ENCODE data around the gene HSD17B1. TPM values are rescaled to one million over a fixed set of nuclear protein-coding genes. Genes with fewer than 3 reads are reported as not detected.
"Not testable (repeated sequence)": the region's sequence is repeated elsewhere in the genome, so short reads cannot be mapped to it uniquely, and the experiment has no call there.

The HSD17B1 gene
- total RNA-seq, 1 donor from 2014 or later: 1.4 TPM

DNA sequence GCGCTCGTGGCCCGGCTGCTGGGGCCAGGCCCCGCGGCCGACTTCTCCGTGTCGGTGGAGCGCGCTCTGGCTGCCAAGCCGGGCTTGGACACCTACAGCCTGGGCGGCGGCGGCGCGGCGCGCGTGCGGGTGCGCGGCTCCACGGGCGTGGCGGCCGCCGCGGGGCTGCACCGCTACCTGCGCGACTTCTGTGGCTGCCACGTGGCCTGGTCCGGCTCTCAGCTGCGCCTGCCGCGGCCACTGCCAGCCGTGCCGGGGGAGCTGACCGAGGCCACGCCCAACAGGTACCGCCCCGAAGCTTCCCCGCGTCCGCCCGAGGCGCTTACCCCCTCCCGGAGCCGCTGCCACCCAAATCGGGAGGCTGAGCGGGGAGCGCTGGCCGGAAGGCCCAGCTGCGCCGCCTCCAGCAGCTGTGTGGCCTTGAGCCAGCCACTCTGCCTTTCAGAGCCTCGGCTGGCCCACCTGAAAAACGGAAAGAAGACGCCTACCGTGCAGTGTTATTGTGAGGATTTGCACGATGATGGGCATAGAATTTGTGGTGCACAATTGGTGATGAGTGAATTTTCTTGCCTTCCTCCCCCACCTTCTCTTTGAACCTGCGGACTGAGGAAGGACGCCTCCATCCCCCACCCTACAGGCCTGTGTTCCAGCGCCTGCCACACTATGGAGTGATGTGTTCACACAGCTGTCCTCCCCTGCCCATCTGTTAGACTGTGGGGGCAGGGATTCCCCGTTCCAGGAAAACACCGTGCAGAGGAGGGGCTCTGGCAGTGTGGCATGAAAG lies 16.2 kb upstream of the HSD17B1 start:
- TF ChIP-seq, protein P1, sequence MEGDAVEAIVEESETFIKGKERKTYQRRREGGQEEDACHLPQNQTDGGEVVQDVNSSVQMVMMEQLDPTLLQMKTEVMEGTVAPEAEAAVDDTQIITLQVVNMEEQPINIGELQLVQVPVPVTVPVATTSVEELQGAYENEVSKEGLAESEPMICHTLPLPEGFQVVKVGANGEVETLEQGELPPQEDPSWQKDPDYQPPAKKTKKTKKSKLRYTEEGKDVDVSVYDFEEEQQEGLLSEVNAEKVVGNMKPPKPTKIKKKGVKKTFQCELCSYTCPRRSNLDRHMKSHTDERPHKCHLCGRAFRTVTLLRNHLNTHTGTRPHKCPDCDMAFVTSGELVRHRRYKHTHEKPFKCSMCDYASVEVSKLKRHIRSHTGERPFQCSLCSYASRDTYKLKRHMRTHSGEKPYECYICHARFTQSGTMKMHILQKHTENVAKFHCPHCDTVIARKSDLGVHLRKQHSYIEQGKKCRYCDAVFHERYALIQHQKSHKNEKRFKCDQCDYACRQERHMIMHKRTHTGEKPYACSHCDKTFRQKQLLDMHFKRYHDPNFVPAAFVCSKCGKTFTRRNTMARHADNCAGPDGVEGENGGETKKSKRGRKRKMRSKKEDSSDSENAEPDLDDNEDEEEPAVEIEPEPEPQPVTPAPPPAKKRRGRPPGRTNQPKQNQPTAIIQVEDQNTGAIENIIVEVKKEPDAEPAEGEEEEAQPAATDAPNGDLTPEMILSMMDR (IDR thresholded peaks at IDR 0.05): no peak
- Mint-ChIP-seq H3K27me3 (ENCODE audit: unreplicated experiment) (no peaks in the 10 kb centered on the region), H3K4me1 (ENCODE audit: unreplicated experiment) (peaks cover 39% of the 10 kb centered on the region), H3K4me3 (ENCODE audit: unreplicated experiment) (peak overlapping the region; percentile 85), H3K9me3 (ENCODE audit: unreplicated experiment) (no peaks in the 10 kb centered on the region), H3K36me3 (ENCODE audit: unreplicated experiment) (peaks cover 10% of the 10 kb centered on the region), H3K27ac (ENCODE audit: unreplicated experiment) (peak overlapping the region; percentile 78)
- DNase-seq (ENCODE audit: extremely low spot score, unreplicated experiment): peak; percentile 91

DNA sequence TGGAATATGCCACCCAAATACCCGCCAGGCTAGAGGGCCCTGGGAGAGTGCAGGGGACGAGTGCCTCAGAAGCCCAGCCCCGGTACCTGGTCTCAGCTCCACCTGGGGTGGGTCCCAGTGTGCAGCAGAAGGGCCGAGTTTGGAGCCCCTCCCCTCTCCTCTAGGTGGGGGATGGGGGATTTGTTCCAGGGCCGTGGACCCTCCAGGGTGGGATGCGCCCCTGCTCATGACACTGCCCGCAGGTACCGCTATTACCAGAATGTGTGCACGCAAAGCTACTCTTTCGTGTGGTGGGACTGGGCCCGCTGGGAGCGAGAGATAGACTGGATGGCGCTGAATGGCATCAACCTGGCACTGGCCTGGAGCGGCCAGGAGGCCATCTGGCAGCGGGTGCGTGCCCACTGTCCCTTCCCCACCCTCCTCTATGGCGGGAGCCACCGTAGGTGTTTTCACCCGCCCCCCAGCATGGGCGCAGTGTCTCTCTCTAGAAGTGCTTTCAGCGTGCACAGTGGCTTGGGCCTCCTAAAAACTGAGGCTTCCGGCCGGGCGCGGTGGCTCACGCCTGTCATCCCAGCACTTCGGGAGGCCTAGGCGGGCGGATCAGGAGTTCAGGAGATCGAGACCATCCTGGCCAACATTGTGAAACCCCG lies 15.4 kb upstream of the HSD17B1 start:
- DNase-seq (ENCODE audit: extremely low spot score, unreplicated experiment): no peak
- peak overlapping the region; percentile 78 for H3K27ac Mint-ChIP-seq (ENCODE audit: unreplicated experiment)
- H3K36me3 Mint-ChIP-seq (ENCODE audit: unreplicated experiment): peaks cover 10% of the 10 kb centered on the region
- H3K27me3 Mint-ChIP-seq (ENCODE audit: unreplicated experiment): no peaks in the 10 kb centered on the region
- H3K4me1 Mint-ChIP-seq (ENCODE audit: unreplicated experiment): peaks cover 34% of the 10 kb centered on the region
- H3K9me3 Mint-ChIP-seq (ENCODE audit: unreplicated experiment): no peaks in the 10 kb centered on the region
- TF ChIP-seq, protein P1 (IDR thresholded peaks at IDR 0.05): no peak
- H3K4me3 Mint-ChIP-seq (ENCODE audit: unreplicated experiment): peak overlapping the region; percentile 85

DNA sequence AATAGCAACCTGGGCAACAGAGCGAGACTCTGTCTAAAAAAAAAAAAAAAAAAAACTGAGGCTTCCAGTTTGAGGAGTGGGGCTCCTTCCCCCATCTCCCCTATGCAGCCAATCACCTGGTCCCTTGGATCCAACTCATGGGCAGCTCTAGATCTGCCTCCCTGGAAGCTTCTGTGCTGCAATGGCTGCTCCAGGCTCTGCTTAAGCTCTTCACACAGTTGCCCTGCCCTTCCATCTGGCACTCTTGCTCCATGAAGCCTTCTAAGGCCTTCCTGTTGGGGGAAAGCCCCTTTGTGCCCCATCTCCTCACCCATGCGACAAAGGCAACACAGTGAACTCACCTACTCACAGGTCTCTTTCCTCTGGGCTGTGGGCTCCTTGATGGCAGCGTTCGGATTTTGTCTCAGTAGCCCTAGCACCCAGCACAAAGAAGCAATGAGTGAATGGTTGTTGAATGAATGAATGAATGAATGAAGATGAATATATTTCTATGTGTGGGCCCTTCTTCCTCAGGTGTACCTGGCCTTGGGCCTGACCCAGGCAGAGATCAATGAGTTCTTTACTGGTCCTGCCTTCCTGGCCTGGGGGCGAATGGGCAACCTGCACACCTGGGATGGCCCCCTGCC lies 14.8 kb upstream of the HSD17B1 start:
- no peak for DNase-seq (ENCODE audit: extremely low spot score, unreplicated experiment)
- peaks cover 34% of the 10 kb centered on the region for H3K4me1 Mint-ChIP-seq (ENCODE audit: unreplicated experiment)
- TF ChIP-seq, protein P1 (IDR thresholded peaks at IDR 0.05): no peak
- H3K4me3 Mint-ChIP-seq (ENCODE audit: unreplicated experiment): peak overlapping the region; percentile 85
- H3K36me3 Mint-ChIP-seq (ENCODE audit: unreplicated experiment): peaks cover 12% of the 10 kb centered on the region
- H3K27ac Mint-ChIP-seq (ENCODE audit: unreplicated experiment): peak overlapping the region; percentile 71
- no peaks in the 10 kb centered on the region for H3K27me3 Mint-ChIP-seq (ENCODE audit: unreplicated experiment)
- H3K9me3 Mint-ChIP-seq (ENCODE audit: unreplicated experiment): no peaks in the 10 kb centered on the region

DNA sequence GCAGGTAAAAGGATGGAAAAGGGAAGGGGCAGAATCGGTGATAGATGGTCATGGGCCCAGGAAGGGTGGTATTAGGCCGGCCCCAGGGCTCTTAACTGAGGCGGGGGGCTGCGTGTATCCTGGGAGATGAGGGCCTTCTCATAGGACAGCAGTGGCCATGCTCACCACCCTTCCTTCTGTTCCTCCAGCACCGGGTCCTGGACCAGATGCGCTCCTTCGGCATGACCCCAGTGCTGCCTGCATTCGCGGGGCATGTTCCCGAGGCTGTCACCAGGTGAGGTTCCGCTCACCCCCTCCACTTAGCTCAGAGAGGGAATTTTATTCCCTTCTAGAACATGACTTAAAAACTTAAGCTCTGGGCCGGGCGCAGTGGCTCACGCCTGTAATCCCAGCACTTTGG lies 14.2 kb upstream of the HSD17B1 start:
- H3K27ac Mint-ChIP-seq (ENCODE audit: unreplicated experiment): peak overlapping the region; percentile 71
- H3K9me3 Mint-ChIP-seq (ENCODE audit: unreplicated experiment): no peaks in the 10 kb centered on the region
- TF ChIP-seq, protein P1 (IDR thresholded peaks at IDR 0.05): no peak
- peaks cover 32% of the 10 kb centered on the region for H3K4me1 Mint-ChIP-seq (ENCODE audit: unreplicated experiment)
- H3K27me3 Mint-ChIP-seq (ENCODE audit: unreplicated experiment): no peaks in the 10 kb centered on the region
- no peak for DNase-seq (ENCODE audit: extremely low spot score, unreplicated experiment)
- peak overlapping the region; percentile 85 for H3K4me3 Mint-ChIP-seq (ENCODE audit: unreplicated experiment)
- peaks cover 15% of the 10 kb centered on the region for H3K36me3 Mint-ChIP-seq (ENCODE audit: unreplicated experiment)

DNA sequence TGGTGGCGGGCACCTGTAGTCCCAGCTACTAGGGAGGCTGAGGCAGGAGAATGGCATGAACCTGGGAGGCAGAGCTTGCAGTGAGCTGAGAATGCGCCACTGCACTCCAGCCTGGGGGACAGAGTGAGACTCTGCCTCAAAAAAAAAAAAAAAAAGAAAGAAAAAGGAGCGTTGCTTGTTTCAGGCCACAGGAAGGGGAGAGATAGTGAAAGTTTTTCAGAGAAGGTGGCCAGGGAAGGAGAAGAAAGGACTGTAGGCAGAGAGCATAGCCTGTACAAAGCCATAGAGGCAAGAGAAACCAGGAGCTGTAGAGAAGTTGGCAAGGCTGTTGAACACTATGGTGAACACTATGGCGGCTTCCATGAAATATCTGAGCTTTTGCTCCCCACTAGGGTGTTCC lies 12.2 kb upstream of the HSD17B1 start:
- H3K27ac Mint-ChIP-seq (ENCODE audit: unreplicated experiment); H3K27me3 Mint-ChIP-seq (ENCODE audit: unreplicated experiment); H3K9me3 Mint-ChIP-seq (ENCODE audit: unreplicated experiment); DNase-seq (ENCODE audit: extremely low spot score, unreplicated experiment); H3K4me3 Mint-ChIP-seq (ENCODE audit: unreplicated experiment): not testable (repeated sequence)
- Mint-ChIP-seq H3K4me1 (ENCODE audit: unreplicated experiment) (peaks cover 23% of the 10 kb centered on the region), H3K36me3 (ENCODE audit: unreplicated experiment) (peaks cover 16% of the 10 kb centered on the region)
